Glutamatergic neuron (in vitro differentiated cells): ENCODE measurements around the gene AK9. TPM values are rescaled to one million over a fixed set of nuclear protein-coding genes. Genes with fewer than 3 reads are reported as not detected.

Source experiments
- DNase-seq: peaks from one replicate; pipeline ENCODE4 v3.0.0; 2022
- H3K27ac Mint-ChIP-seq: one replicate; pipeline ENCODE4 v1.8.0; 2020; ENCODE audit warnings: mild to moderate bottlenecking, mixed read lengths, inconsistent platforms; ENCODE audit not compliant: unreplicated experiment
- H3K27me3 Mint-ChIP-seq: one replicate; pipeline ENCODE4 v1.8.0; 2020; ENCODE audit warnings: mild to moderate bottlenecking, moderate library complexity, mixed read lengths, inconsistent platforms; ENCODE audit not compliant: unreplicated experiment
- H3K36me3 Mint-ChIP-seq: one replicate; pipeline ENCODE4 v1.8.0; 2020; ENCODE audit warnings: mild to moderate bottlenecking, mixed read lengths, inconsistent platforms; ENCODE audit not compliant: unreplicated experiment
- H3K4me1 Mint-ChIP-seq: one replicate; pipeline ENCODE4 v1.8.0; 2020; ENCODE audit warnings: mild to moderate bottlenecking, low read depth, mixed read lengths, inconsistent platforms; ENCODE audit not compliant: unreplicated experiment
- H3K4me3 Mint-ChIP-seq: one replicate; pipeline ENCODE4 v1.8.0; 2020; ENCODE audit warnings: mild to moderate bottlenecking, mixed read lengths, inconsistent platforms; ENCODE audit not compliant: unreplicated experiment
- H3K9me3 Mint-ChIP-seq: one replicate; pipeline ENCODE4 v1.8.0; 2020; ENCODE audit warnings: mild to moderate bottlenecking, moderate library complexity, mixed read lengths, inconsistent platforms; ENCODE audit not compliant: unreplicated experiment
- long read RNA-seq: library from polyadenylated mRNA; unstranded; transcript quantifications from one replicate; pipeline ENCODE4 v2.0.0, GENCODE V29; 2020; ENCODE audit not compliant: unreplicated experiment
- total RNA-seq: library from RNA; stranded (reverse); fragmentation: NEBNext Ultra II Directional; extraction: Animal tissue kit (Norgen Biotek cat#: 25700); gene quantifications from one replicate; pipeline ENCODE4 v1.2.1, GENCODE V29; 2021; ENCODE audit not compliant: unreplicated experiment
- TF ChIP-seq, protein P1 (sequence below): fragments of 200-600 bp; sonication (generic); IDR thresholded peaks from one replicate; pipeline ENCODE4 v1.5.0; 2021; ENCODE audit not compliant: partially characterized antibody, unreplicated experiment

The AK9 gene
- 8.1 TPM for total RNA-seq
- long read RNA-seq, partial matches to known transcripts, result 2 of 3 reads
- long read RNA-seq, other reads (novel, unspliced or antisense), result 1 of 3 reads

DNA sequence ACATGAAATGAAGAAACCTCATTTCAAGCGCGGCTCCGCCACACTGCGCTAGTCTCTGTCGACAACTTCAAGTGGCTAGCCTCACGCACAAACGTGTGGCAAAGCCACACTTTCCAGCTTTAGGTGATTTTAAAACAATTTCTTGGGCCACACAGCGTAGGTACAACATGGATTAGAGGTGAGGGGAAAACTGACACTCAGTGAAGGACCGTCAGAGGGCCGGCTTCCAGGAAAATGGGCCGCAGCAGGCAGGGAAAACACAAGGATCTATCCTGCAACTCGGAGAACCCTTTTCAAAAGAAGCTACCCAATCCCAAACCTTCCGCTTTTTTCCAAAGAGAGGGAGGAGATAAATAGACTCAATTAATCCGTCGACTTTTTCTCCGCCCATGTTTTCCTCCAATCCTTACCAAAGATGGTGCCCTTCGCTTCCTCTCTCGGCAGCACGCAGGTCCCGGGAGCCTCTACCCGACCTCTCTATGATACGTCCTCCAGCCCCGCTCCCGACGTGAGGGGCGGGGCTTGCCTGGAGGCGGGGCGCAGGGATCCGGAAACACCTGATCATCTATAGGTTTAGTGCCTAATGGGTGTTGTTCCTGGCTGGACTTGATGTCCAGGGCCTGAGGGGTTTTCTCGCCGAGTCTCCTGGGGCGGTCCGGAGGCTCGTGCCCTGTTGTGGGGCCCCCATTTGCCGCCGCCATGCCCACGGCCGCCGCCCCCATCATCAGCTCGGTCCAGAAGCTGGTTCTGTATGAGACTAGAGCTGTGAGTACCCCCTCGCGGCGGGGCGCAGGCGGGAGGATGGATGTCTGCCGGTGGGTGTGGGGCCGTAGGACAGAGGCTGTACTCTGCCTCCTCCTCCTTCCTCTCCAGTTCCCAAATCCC is at the start of gene AK9, which contains the start of gene FIG4:
TSS of gene AK9 (minus strand) at position 466 of the 885 bp plus-strand sequence. CDS start 15,457 bp downstream, outside the sequence.
TSS of gene FIG4 (plus strand) at position 560 of the 885 bp plus-strand sequence. CDS start at position 700, 140 bp downstream.
- TF ChIP-seq, protein P1, sequence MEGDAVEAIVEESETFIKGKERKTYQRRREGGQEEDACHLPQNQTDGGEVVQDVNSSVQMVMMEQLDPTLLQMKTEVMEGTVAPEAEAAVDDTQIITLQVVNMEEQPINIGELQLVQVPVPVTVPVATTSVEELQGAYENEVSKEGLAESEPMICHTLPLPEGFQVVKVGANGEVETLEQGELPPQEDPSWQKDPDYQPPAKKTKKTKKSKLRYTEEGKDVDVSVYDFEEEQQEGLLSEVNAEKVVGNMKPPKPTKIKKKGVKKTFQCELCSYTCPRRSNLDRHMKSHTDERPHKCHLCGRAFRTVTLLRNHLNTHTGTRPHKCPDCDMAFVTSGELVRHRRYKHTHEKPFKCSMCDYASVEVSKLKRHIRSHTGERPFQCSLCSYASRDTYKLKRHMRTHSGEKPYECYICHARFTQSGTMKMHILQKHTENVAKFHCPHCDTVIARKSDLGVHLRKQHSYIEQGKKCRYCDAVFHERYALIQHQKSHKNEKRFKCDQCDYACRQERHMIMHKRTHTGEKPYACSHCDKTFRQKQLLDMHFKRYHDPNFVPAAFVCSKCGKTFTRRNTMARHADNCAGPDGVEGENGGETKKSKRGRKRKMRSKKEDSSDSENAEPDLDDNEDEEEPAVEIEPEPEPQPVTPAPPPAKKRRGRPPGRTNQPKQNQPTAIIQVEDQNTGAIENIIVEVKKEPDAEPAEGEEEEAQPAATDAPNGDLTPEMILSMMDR, result no peak
- Mint-ChIP-seq H3K4me3 (peak within 1 kb of the TSS; percentile 94), H3K27me3 (peaks cover 7% of the 10 kb centered on the region), H3K27ac (peak within 1 kb of the TSS; percentile 93), H3K4me1 (peaks cover 4% of the 10 kb centered on the region), H3K9me3 (no peaks in the 10 kb centered on the region), H3K36me3 (no peaks in the 10 kb centered on the region)
- peak; percentile 94 for DNase-seq

DNA sequence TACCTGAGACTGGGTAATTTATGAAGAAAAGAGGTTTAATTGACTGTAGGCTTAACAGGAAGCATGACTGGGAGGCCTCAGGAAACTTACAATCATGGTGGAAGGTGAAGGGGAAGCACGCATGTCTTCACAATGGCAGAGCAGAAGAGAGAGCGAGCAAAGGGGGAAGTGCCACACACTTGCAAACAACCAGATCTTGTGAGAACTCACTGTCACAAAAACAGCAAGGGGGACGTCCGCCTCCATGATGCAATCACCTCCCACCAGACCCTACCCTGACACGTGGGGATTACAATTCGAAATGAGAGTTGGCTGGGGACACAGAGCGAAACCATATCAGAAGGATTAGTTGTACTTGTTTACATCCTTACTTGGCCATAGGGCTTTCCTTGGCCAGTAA is 49.8 kb upstream of the AK9 start:
- Mint-ChIP-seq H3K27ac (no peak overlapping the region), H3K9me3 (no peaks in the 10 kb centered on the region), H3K36me3 (peaks cover 6% of the 10 kb centered on the region), H3K4me3 (no peak overlapping the region), H3K4me1 (peaks cover 11% of the 10 kb centered on the region), H3K27me3 (peaks cover 2% of the 10 kb centered on the region)
- TF ChIP-seq, protein P1, result no peak
- DNase-seq, result no peak

DNA sequence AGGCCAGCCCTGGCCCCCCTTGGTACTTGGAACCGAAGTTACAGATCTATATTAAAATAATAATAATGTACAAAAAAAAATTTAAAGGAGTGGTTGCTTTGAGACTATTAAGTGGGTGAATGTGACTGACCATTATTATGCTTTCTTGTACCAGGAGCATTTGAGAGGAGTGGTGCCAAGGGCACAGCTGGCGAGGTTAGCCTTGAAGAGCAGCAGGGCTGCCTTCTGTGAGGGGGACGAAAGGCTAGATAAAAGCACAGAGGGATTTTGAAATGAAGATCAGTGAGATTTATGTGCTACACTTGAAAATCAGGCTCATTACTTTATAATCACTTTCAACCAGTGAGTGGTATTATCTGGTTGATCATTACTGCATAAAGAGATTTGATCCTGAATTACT is 48.7 kb upstream of the AK9 start:
- H3K4me1 Mint-ChIP-seq, result peaks cover 11% of the 10 kb centered on the region
- H3K27me3 Mint-ChIP-seq, result peaks cover 2% of the 10 kb centered on the region
- DNase-seq, result no peak
- peaks cover 6% of the 10 kb centered on the region for H3K36me3 Mint-ChIP-seq
- TF ChIP-seq, protein P1, result no peak
- H3K27ac Mint-ChIP-seq, result no peak overlapping the region
- no peaks in the 10 kb centered on the region for H3K9me3 Mint-ChIP-seq
- H3K4me3 Mint-ChIP-seq, result no peak overlapping the region

DNA sequence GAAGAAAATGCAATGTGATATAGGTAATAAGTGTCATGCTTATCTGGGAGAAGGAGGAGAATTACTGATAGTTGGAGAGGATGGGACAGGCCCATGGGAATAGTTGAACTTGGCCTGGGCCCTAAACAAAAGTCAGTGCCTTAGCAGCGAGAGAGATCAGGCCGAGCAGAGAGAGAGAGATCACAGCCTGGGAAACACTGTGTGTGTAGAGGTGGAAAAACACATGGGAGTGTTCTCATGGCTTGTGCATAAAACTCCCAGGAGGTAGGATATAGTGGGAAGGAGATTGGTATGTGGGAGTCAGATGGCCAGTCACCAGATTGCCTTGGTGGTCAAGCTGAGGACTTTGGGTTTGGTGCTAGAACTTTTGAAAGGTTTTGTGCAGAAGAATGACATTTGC is 47.7 kb upstream of the AK9 start:
- no peak overlapping the region for H3K4me3 Mint-ChIP-seq
- TF ChIP-seq, protein P1, result no peak

DNA sequence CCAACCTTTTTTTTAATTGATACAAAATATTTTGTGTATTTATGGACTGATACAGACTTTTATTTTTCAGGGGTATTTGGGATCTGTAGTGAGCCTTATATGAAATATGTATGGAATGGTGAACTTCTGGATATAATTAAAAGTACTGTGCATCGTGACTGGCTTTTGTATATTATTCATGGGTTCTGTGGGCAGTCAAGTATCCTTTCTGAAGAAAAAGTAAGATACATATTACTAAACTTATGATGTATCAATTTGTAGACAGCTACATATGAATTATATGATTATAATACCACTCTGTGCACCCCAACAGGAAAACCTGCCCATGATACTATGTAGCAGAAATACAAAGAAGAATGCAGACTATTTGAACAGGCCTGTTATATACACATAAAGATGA is 47.3 kb upstream of the AK9 start:
- Mint-ChIP-seq H3K4me3 (no peak overlapping the region), H3K9me3 (no peaks in the 10 kb centered on the region), H3K36me3 (peaks cover 6% of the 10 kb centered on the region), H3K4me1 (peaks cover 11% of the 10 kb centered on the region), H3K27me3 (peaks cover 2% of the 10 kb centered on the region), H3K27ac (no peak overlapping the region)
- DNase-seq, result no peak
- TF ChIP-seq, protein P1, result no peak

More for the DNA sequence above, 47.7 kb upstream of the AK9 start:
- no peak for DNase-seq
- peaks cover 2% of the 10 kb centered on the region for H3K27me3 Mint-ChIP-seq
- H3K9me3 Mint-ChIP-seq, result no peaks in the 10 kb centered on the region
- H3K27ac Mint-ChIP-seq, result no peak overlapping the region
- H3K4me1 Mint-ChIP-seq, result peaks cover 11% of the 10 kb centered on the region
- peaks cover 6% of the 10 kb centered on the region for H3K36me3 Mint-ChIP-seq
